HG02885 (cell line): Measurements from ENCODE around the gene B4GALNT1.
"Not testable (repeated sequence)": the region's sequence is repeated elsewhere in the genome, so short reads cannot be mapped to it uniquely, and the experiment has no call there.

Source experiments
- ATAC-seq: cut with Tn5 transposase; IDR thresholded peaks from one replicate; pipeline ENCODE4 v1.9.1; 2021; ENCODE audit warnings: mild to moderate bottlenecking; ENCODE audit not compliant: unreplicated experiment, poor library complexity

The B4GALNT1 gene

DNA sequence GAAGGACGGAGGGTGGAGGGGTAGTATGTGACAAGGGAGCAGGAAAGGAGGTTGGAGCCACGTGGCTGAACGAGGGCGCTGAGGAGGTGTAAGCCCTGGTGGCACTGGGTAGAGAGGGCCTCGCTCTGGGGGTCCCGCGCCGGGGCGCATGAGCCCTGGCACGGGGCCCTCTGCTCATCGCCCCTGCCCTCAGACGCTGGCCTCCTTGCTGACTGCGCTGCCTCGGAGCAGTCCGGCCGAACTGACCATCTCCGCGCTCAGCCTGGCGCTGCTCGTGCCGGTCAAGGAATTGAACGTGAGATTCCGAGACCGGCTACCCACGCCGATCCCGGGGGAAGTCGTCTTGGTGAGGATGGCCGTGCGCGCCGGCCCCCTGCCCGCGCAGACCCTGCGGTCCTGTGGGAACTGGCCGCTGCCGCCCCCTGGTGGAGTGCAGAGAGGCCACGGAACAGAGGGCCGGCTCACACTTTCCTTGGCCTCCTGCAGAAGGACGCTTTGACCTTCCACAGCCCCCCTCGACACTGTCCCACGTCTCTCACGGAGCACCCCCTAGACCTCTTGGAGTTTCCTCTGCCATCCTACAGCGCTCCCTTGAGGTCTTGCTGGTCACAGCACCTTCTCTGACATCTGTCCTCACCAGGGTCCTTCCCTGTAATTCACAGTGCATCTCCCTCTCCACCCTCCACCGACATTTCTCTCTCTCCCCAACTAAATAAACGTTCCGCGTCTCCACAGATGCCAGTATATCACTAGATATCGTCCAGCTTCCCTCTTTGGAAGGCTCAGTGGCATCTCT lies 11.3 kb downstream of the B4GALNT1 start:
- ATAC-seq = peak; percentile 66

DNA sequence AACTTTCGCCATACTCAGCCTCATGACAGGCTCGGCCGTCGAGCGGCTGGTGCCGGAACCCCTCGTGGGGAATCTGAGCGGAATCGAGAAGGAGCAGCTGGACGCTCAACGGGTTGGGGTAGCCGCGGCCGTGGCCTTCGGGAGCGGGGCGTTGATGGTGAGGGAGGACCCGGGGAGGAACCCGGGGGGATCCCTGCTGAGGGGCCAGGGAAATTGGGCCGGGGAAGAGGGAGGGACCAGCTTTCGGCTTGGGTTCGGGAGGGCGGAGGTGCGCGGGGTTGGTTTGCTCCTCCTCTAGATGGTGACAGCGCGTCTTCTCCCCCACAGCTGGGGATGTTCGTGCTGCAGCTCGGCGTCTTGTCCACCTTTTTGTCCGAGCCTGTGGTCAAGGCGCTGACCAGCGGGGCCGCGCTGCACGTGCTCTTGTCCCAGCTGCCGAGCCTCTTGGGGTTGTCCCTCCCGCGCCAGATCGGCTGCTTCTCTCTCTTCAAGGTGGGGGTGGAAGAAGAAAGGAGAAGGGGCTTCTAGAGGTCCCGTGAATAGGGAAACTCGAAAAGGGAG lies 12.0 kb downstream of the B4GALNT1 start:
- no peak for ATAC-seq

DNA sequence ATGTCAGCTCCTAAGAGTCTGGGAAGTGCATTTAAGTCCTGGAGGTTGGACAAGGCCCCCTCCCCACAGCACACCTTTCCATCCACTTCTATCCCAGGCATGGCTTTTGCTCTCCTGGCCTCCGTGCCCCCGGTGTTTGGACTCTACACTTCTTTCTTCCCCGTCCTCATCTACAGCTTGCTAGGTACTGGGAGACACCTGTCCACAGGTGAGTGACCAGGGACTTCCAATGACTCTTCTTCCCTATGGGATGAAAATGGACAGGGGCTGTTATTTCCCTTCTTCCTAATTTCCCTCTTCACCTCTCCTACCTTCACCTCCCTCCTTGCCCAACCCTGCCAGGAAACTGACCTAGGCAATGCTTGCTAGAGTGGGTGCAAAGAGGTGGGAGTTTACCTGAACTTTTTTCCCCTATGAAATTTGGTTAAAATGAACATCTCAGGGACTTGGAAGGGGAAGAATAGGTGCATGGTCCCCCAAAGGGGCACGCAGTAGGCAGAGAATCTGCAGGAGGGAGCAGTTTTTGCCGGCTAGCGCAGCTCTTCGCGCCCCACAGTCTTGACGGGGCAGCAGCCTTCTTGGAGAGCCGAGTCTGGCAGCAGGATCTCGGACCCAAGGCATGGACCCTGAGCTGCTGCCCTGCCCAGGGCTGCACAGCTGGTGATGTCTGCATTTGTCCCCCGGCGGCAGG lies 12.6 kb downstream of the B4GALNT1 start:
- ATAC-seq = no peak

DNA sequence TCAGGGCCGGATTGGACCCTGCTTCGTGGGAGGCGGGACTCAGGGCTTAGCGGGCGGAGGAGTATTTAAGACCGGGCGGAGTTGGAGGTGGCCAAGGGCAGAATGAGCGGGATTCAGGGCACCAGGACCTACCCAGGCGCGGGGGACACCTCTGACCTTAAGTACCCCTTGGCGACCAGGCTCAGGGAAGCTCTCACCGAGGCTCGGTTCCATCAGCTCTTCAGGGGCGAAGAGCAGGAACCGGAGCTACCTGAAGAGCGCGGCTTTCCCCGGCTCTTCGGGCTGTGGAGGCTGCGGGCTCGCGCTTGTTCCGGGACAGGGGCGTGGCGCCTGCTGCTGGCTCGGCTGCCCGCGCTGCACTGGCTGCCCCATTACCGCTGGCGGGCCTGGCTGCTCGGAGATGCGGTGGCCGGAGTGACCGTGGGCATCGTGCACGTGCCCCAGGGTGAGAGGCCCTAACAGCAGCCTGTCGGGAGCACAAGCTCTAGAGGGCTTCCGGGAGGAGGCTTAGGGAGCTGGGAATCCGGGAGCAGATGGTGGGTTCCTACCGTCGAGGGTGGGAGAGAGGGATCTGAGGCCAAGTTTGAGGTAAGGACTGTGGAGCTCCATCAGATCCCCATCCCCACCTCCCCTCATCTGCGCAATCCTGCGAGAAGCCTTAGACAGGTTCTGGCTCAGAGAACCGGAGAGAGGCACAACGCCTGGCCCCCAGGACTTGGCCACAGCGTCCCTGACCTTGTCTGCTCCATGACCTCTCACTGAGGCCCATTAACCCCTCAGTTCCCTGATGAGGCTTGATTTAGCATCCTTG lies 13.4 kb downstream of the B4GALNT1 start:
- ATAC-seq = no peak

DNA sequence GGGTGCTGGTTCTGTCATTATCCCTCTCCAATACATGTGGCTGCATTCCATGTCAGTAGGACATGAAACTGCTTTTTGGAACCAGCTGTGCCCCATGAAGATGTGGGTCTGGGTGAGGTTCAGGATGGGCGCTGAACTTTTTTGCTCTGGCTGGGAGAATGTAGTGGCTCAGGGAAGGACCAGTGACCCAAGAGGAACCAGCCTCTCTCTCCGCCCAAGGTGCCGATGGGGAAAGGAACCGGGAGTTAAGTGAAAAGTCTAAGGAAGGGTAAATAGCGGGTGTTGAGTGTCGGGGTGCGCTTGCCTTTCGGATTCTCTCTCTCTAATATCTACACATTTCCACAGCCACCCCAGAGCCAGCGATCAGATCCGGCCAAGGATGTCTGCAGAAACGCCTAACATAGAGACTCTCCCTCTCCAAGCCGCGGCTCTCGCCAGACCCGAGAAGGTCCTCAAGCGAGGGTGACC lies 14.0 kb downstream of the B4GALNT1 start:
- ATAC-seq = no peak

DNA sequence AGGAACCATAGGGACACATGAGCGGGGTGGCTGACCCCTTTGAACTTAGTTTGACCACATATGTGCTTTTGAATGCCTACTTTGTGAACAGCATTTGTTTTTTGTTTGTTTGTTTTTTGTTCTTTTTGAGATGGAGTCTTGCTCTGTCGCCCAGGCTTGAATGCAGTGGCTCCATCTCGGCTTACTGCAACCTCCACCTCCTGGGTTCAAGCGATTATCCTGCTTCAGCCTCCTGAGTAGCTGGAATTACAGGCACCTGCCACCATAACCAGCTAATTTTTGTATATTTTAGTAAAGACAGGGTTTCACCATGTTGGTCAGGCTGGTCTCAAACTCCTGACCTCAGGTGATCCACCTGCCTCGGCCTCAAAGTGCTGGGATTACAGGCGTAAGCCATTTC lies 14.6 kb downstream of the B4GALNT1 start:
- not testable (repeated sequence) for ATAC-seq

DNA sequence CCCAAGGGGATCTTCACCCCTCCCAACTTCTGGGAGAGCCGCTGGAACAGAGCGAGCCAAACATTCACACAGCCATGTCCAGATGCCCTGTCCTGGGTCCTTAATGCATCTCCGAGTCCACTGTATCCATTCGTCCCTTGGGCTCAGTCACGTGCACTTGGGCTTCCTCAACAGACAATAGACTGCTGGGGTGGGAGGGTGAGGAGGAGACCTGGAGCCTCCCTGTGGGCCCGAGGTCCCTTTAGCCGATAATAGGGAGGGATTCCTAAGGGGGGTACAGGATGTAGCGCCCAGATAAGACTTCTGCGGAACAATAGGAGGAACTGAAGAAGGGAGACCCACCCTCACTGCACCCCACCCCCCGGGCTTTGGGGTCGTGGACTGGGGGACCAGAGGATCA lies 15.1 kb downstream of the B4GALNT1 start:
- ATAC-seq = no peak

DNA sequence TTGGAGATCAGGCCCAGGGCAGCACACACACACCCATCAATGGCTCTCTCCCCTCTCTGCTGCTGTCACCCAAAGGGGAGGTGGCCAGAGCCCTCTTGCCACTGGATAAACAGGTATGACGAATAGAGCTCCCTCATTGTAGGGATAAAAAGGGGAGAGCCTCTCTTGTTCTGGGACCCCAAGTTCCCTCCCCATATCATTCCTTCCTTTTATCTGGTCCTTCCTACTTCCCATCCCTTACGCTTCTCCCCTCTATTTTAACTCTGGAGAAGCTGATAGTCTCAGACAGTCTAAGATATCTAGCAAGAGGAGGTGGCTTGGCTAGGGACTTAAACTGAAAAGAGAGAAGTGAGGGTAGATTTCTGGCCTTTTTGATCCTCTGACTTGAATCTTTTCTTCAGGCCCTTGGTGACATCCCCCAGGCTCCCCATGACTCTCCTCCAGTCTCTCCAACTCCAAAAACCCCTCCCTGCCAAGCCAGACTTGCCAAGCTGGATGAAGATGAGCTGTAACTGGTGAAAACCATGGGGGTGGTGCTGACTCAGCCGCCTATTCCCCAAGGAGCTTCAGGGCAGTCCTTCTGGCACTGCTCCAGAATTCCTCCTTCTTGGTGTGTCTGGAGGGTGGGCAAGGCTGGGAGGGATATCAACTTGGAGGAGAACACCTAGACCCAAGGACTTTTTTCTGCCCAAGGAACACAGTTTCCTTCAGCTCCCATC lies 16.5 kb downstream of the B4GALNT1 start:
- ATAC-seq = no peak

DNA sequence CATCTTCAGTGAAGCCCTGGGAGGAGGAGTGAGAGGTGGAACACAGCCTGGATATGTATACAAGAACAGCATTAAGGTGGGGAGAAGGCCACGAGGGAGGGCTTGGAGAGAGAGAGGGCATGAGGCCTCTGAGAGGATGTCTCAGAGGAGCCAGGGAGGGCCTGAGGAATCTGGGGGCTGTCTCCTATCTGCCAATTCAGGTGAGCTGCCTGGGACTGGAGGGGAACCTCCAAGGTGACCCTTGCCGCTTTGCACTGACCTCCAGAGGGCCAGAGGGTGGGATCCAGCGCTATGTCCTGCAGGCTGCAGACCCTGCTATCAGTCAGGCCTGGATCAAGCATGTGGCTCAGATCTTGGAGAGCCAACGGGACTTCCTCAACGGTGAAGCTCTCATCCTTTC lies 17.4 kb downstream of the B4GALNT1 start:
- ATAC-seq = no peak

DNA sequence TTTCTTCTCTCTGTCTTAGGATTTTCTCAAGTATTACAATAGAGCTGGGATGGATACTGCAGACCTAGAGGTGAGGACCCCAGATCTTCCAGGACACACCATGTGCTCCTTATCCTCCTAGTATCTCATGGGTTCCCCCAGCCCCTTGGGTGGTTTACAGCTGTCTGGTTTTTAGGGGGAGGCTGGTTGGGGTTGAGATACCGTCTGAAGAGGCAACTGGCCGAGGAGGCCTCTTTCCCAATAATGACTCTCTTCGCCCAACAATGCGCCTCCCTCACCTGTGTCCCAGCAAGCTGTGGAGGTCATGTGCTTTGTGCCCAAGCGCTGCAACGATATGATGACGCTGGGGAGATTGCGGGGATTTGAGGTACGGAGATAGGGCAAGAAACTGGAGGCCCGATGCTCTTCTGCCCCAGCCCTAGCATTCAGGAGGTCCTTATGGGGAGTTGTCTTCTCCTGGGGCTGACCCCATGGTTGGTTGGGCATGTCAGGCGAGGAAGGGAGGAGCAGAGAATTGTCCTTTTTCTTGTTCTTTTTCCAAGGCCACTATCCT lies 18.0 kb downstream of the B4GALNT1 start:
- ATAC-seq = no peak

DNA sequence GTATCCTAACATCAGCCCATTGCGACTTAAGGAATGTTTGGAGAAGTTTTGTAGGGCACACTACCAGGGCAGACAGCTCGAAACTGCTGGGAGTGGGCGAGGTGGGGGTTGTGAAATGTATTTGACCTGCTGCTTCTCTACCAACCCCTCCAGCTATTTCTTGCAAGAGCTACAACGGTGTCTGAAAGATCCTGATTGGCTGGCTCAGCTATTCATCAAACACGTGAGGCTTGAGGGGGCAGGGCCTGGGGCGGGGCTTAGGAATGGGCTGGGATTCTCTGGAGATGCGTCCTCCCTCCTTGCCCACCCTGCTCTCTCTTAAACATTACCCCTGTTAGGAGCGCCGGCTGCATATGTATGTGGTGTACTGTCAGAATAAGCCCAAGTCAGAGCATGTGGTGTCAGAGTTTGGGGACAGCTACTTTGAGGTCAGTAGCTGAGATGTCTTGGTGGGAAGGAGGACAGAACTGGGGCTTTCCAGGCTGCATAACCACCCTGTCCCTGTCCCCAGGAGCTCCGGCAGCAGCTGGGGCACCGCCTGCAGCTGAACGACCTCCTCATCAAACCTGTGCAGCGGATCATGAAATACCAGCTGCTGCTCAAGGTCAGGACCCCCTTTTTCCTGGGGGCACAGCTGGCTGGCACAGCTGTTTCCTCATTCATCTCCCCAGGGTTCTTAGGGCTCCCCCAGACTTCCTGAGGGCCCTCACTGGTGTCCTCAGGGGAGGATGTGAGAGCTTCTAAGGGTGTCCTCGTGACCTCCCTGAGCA lies 18.6 kb downstream of the B4GALNT1 start:
- peak; percentile 55 for ATAC-seq

DNA sequence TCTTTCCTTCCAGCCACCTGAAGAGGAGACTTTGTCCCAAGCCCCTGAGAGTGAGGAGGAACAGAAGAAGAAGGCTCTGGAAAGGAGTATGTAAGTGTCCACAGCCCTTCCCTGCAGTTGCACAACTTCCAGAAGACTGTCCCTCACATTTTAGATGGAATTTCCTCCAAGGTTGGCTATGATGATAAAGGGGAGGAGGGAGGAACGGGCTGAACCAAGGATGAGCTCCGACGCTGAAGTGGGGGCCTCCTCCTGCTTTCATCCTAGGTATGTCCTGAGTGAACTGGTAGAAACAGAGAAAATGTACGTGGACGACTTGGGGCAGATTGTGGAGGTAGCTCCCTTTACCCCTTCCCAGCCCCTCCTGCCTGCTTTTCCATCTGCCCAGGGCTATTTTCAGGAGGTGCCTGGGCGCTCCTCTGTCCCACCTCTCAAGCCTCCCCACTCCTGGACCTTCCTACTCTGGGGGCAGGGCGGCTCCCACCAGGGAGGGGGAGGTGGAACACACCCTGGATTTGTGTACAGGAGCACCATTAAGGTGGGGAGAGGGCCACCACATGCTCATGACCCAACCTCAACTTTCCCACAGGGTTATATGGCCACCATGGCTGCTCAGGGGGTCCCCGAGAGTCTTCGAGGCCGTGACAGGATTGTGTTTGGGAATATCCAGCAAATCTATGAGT lies 19.4 kb downstream of the B4GALNT1 start:
- ATAC-seq = no peak

DNA sequence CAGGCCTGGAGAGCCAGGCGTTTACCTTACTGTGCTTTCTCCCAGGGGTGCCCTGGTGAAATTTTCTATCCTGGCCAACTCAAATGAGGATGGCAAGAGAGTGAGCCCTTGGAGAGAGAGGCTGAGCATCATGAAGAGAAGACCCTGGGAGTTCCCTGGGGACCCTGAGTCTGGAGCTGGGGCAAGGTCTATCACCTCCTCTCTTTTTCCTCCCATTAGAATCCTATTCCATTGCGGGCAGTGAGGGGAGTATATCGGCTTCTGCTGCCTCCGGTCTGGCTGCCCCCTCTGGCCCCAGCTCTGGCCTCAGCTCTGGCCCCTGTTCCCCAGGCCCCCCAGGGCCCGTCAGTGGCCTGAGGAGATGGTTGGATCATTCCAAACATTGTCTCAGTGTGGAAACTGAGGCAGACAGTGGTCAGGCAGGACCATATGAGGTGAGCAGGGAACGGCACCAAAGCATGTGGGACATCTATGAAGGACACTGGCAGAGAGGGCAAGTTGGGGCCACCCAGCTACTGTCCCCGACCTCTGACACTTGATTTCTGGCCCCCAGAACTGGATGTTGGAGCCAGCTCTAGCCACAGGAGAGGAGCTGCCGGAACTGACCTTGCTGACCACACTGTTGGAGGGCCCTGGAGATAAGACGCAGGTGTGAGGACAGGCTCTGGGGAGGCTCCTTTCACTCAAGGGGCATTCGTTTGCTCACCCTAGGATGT lies 20.1 kb downstream of the B4GALNT1 start:
- no peak for ATAC-seq

DNA sequence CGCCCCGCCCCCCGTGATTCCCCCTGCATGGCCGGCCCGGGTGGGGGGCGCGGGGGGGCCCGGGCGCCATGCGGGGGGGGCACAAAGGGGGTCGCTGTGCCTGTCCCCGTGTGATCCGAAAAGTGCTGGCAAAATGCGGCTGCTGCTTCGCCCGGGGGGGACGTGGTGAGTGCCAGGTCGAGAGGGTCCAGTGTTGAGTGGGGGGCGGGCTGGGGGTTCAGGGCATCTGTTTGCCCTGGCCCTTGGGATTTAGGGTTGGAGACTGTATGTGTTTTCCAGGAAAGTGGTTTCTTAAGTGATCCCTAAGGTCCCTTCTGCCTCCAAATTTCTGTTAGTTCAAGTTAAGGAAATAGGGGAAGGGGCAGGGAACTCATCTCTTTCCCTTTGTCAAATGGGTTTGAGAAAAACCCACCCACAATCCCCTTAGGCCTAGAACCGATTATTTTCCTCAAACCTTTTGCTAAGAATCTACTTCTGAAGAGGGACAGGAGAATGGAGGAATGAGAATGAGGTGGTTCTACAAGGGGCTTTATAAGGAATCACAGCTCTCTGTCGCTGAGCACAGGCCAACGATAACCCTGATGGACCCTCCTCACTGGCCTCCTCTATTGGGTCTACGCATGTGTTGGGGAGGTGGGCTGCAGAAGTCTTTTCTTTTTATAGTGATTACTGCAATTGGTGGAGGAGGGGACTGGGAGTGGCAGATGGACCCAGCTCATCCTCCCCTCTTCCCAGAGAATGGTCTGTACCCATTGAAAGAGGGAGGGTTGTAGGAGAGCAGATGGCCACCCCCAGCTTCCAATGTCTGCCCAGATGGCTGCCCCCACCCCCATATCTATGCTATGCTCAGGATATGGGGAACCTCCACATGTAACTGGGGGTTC lies 20.9 kb downstream of the B4GALNT1 start:
- ATAC-seq = no peak

DNA sequence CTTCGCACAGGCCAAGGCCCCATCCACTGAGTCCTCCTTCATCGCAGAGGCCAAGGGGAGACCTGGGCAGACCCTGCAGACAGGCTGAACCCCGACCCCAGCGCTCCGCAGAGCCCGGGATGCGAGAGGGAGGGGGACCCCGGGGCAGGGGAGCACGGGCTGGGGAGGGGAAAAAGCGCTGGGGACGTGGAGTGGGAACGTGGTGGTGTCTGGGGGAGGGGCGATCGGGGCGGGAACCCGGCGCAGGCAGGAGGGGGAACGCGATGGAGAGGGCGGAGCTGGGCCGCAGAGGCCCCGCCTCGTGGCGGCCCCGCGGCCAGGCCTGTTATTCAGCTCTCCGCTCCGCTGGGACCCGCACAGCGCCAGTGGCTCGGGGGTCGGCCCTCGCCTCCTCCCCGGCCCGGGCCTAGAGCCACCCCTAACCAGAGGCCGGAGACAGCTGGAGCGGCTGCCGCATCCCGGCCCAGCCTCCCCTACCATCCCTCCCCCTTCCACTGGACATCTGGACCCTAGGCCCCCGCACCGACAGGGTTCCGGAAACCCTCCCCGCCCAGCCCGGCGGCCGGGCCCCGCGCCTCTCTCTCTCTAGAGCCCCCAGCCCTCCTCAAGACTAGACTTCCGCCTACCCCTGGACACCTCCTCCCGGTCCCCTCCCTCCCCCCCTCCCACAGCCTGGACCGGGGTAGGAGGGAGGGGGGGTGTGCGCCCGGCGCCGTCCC lies 21.7 kb downstream of the B4GALNT1 start, which contains the start of gene ARHGEF25:
Gene ARHGEF25 (plus strand): TSS at position 328 of the 719 bp plus-strand sequence. CDS start 460 bp downstream, outside the sequence.
- peak; percentile 67 for ATAC-seq

DNA sequence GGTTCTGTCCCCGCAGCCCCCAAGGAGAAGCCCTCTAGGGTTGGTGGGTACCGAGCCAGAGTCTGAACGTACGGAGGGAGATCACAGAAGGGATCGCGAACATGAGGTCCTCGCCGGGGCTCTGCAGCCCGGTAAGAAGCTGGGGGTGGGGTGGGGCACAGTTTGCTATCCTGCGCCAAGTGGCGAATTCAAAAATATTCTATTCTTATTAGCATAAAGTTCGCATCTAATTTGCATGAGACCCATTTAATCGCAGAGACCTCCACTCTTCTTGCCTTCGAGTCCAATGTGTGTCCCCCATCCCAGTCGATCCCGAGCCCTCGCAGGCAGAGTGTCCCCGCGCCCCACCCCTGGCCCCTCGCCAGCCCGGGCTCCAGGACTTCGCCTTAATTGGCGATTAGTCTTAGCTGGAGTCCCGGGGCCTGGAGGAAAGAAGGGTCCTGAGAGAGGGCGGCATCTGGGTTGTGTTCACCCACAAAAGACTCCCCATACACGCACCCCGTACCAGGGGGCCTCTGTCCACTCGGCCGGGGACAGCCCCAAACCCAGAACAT lies 22.4 kb downstream of the B4GALNT1 start:
- ATAC-seq = no peak
